ENCODE results near the gene ZNF365.

DNA sequence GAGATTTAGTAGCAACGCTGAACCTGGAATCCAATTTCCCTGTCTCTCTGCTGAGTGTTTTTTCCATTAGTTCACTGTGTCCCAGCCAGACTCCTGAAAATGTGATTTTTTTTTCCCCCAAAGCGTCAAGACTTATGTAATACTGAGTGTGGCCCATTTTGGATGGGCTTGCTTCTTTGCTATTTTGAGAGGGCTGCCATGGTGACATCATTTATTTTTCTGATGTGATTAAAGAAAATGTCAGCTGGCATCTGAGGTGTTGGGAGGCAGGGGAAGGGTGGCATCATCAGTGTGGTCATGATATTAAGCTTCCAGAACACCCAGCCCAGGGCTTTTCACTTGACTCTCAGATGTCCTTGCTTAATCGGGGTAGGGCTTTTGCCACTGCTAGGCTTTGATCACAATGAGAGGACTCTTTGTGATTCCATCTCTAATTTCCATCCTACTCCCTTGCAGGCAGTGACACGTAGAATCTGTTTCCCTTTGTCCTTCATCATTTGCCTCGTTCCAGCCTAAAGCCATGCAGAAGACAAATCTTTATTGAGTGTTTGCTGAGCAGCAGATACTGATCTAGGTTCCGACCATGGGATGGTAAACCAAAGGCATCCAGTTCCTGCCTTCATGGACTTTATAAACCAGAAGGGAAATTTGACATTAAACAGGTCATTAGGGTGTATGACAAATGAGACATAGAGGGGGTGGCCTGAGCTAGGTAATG, 7.4 kb downstream of the ZNF365 start:
- TF ChIP-seq CBX8 (IDR thresholded peaks at IDR 0.05; ENCODE audit: borderline replicate concordance, low read depth, low read length) (no peak), POLR2A (IDR thresholded peaks at IDR 0.05; ENCODE audit: control extremely low read depth in 1 of 2, low read depth in 2 of 2, low read length in 2 of 2) (no peak)
- TF ChIP-seq, protein P1, sequence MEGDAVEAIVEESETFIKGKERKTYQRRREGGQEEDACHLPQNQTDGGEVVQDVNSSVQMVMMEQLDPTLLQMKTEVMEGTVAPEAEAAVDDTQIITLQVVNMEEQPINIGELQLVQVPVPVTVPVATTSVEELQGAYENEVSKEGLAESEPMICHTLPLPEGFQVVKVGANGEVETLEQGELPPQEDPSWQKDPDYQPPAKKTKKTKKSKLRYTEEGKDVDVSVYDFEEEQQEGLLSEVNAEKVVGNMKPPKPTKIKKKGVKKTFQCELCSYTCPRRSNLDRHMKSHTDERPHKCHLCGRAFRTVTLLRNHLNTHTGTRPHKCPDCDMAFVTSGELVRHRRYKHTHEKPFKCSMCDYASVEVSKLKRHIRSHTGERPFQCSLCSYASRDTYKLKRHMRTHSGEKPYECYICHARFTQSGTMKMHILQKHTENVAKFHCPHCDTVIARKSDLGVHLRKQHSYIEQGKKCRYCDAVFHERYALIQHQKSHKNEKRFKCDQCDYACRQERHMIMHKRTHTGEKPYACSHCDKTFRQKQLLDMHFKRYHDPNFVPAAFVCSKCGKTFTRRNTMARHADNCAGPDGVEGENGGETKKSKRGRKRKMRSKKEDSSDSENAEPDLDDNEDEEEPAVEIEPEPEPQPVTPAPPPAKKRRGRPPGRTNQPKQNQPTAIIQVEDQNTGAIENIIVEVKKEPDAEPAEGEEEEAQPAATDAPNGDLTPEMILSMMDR (IDR thresholded peaks at IDR 0.05; ENCODE audit: control extremely low read depth in 1 of 3, insufficient read depth in 1 of 3, low read depth in 1 of 3, low read length in 3 of 3), result no peak

Measured in H1 (cell line).